IMR-90 (cell line): Measurements from ENCODE around the gene MCM3AP. TPM values are rescaled to one million over a fixed set of nuclear protein-coding genes. Genes with fewer than 3 reads are reported as not detected.

Experiments used
- ATAC-seq: fragments of 200-7000 bp; cut with Tn5 transposase; 2 replicates; pipeline ENCODE4 v1.9.1; 2020; ENCODE audit warnings: low read depth, mild to moderate bottlenecking, moderate library complexity
- BruUV-seq: library from RNA; stranded (reverse); fragments of 400-500 nt; replicated peaks from 2 replicates; lab custom pipeline; 2021; lab: Mats Ljungman, UMichigan
- CTCF ChIA-PET: fragments of 300-600 bp; formaldehyde crosslinking; extraction: SDS; loops from one replicate; lab custom pipeline; 2021; ENCODE audit warnings: antibody characterized with exemption; lab: Yijun Ruan, JAX
- POLR2A ChIA-PET: fragments of 300-600 bp; sonication (Branson Sonifier 250); formaldehyde crosslinking; loops from one replicate; lab custom pipeline; 2022; ENCODE audit warnings: antibody characterized with exemption; ENCODE audit not compliant: unreplicated experiment; lab: Charles Lee
- DNase-seq: peaks from one replicate; pipeline ENCODE4 v3.0.0; 2013
- H2AFZ ChIP-seq: replicated peaks from 2 replicates; pipeline ENCODE3; 2013; ENCODE audit warnings: low read length, mild to moderate bottlenecking; ENCODE audit not compliant: poor library complexity
- H2AK5ac ChIP-seq: 2 replicates; pipeline ENCODE4 v1.6.1; 2013; ENCODE audit warnings: low read depth, low read length, inconsistent platforms
- H2AK9ac ChIP-seq: replicated peaks from 2 replicates; pipeline ENCODE3; 2013; ENCODE audit warnings: mild to moderate bottlenecking, low read depth, low read length, moderate library complexity; ENCODE audit not compliant: poor library complexity
- H2BK120ac ChIP-seq: 2 replicates; pipeline ENCODE4 v1.6.1; 2013; ENCODE audit warnings: low read depth, low read length, inconsistent platforms
- H2BK15ac ChIP-seq: 3 replicates; pipeline ENCODE4 v1.6.1; 2013; ENCODE audit warnings: low read depth, low read length, inconsistent platforms
- H2BK20ac ChIP-seq: 2 replicates; pipeline ENCODE4 v1.6.1; 2013; ENCODE audit warnings: low read depth, mild to moderate bottlenecking, inconsistent platforms, low read length, moderate library complexity
- H2BK5ac ChIP-seq: 2 replicates; pipeline ENCODE4 v1.6.1; 2013; ENCODE audit warnings: mild to moderate bottlenecking, low read depth, low read length, inconsistent platforms; ENCODE audit not compliant: poor library complexity, severe bottlenecking
- H3K14ac ChIP-seq: replicated peaks from 2 replicates; pipeline ENCODE4 v1.6.1; 2013; ENCODE audit warnings: low read depth, low read length, inconsistent platforms
- H3K18ac ChIP-seq: 2 replicates; pipeline ENCODE4 v1.6.1; 2013; ENCODE audit warnings: low read depth, low read length, control low read depth
- H3K23ac ChIP-seq: 2 replicates; pipeline ENCODE4 v1.6.1; 2013; ENCODE audit warnings: low read depth, low read length, inconsistent platforms
- H3K27ac ChIP-seq: 2 replicates; pipeline ENCODE4 v1.5.1; 2013; ENCODE audit warnings: mild to moderate bottlenecking, control low read depth, low read length; ENCODE audit not compliant: insufficient read depth
- H3K27me3 ChIP-seq: 2 replicates; pipeline ENCODE4 v1.6.1; 2013; ENCODE audit warnings: low read length; ENCODE audit not compliant: control insufficient read depth, insufficient read depth
- H3K36me3 ChIP-seq: 2 replicates; pipeline ENCODE4 v1.6.1; 2013; ENCODE audit warnings: low read length, mixed read lengths; ENCODE audit not compliant: control insufficient read depth, insufficient read depth
- H3K4ac ChIP-seq: 2 replicates; pipeline ENCODE4 v1.6.1; 2013; ENCODE audit warnings: low read depth, low read length, inconsistent platforms
- H3K4me1 ChIP-seq: 2 replicates; pipeline ENCODE4 v1.6.1; 2013; ENCODE audit warnings: low read length, mixed read lengths; ENCODE audit not compliant: control insufficient read depth, insufficient read depth
- H3K4me2 ChIP-seq: 2 replicates; pipeline ENCODE4 v1.6.1; 2013; ENCODE audit warnings: low read depth, mild to moderate bottlenecking, control low read depth, low read length, moderate library complexity
- H3K4me3 ChIP-seq: 2 replicates; pipeline ENCODE4 v1.5.1; 2013; ENCODE audit warnings: low read depth, mild to moderate bottlenecking, control low read depth, low read length, moderate library complexity; ENCODE audit not compliant: insufficient read depth
- H3K56ac ChIP-seq: 2 replicates; pipeline ENCODE4 v1.6.1; 2013; ENCODE audit warnings: low read length, inconsistent platforms; ENCODE audit not compliant: insufficient read depth; ENCODE audit errors: extremely low read depth
- H3K79me1 ChIP-seq, 2 experiments: 2 replicates each; pipeline ENCODE4 v1.6.1; 2013; ENCODE audit warnings: low read length in 2 of 2, inconsistent platforms in 1 of 2, low read depth in 1 of 2
- H3K9ac ChIP-seq: 2 replicates; pipeline ENCODE4 v1.6.1; 2013; ENCODE audit warnings: low read depth, low read length, control low read depth
- H3K9me1 ChIP-seq: 2 replicates; pipeline ENCODE4 v1.6.1; 2013; ENCODE audit warnings: low read length, inconsistent platforms; ENCODE audit not compliant: insufficient read depth
- H3K9me3 ChIP-seq: 2 replicates; pipeline ENCODE4 v1.6.1; 2013; ENCODE audit warnings: low read length; ENCODE audit not compliant: control insufficient read depth, insufficient read depth
- H4K20me1 ChIP-seq: 2 replicates; pipeline ENCODE4 v1.6.1; 2013; ENCODE audit warnings: low read length, inconsistent platforms; ENCODE audit not compliant: insufficient read depth
- H4K5ac ChIP-seq: 2 replicates; pipeline ENCODE4 v1.6.1; 2013; ENCODE audit warnings: mild to moderate bottlenecking, low read depth, low read length, control low read depth
- H4K8ac ChIP-seq, 2 experiments: 2 replicates each; pipeline ENCODE4 v1.6.1; 2013; ENCODE audit warnings: low read depth in 2 of 2, low read length in 2 of 2, control low read depth in 1 of 2, inconsistent platforms in 1 of 2
- H4K91ac ChIP-seq: 2 replicates; pipeline ENCODE4 v1.6.1; 2013; ENCODE audit warnings: low read depth, low read length, inconsistent platforms; ENCODE audit not compliant: insufficient read depth
- BHLHE40 ChIP-seq: fragments of 150-350 bp; IDR thresholded peaks from 2 replicates; pipeline ENCODE4 v1.6.1; 2016; ENCODE audit warnings: mild to moderate bottlenecking, low read depth, low read length
- CEBPB ChIP-seq: IDR thresholded peaks from 2 replicates; pipeline ENCODE4 v1.6.1; 2012; ENCODE audit warnings: low read depth, low read length, improper control_type of control experiment
- CHD1 ChIP-seq: IDR thresholded peaks from 2 replicates; pipeline ENCODE4 v1.6.1; 2012; ENCODE audit warnings: low read depth, low read length, improper control_type of control experiment
- CTCF ChIP-seq: conservative IDR thresholded peaks from 2 replicates; pipeline ENCODE4 v1.5.1; 2012; ENCODE audit warnings: mild to moderate bottlenecking, low read depth, low read length, improper control_type of control experiment
- ELK1 ChIP-seq: fragments of 150-350 bp; IDR thresholded peaks from 2 replicates; pipeline ENCODE4 v1.6.1; 2016; ENCODE audit warnings: low read depth, mild to moderate bottlenecking, low read length, moderate library complexity, borderline replicate concordance
- FOS ChIP-seq: fragments of 150-350 bp; IDR thresholded peaks from 2 replicates; pipeline ENCODE4 v1.6.1; 2016; ENCODE audit warnings: low read depth, low read length
- MAFK ChIP-seq: IDR thresholded peaks from 2 replicates; pipeline ENCODE4 v1.6.1; 2012; ENCODE audit warnings: low read depth, low read length, improper control_type of control experiment
- MAZ ChIP-seq: IDR thresholded peaks from 2 replicates; pipeline ENCODE4 v1.6.1; 2012; ENCODE audit warnings: low read depth, mild to moderate bottlenecking, low read length, improper control_type of control experiment, moderate library complexity, borderline replicate concordance
- MXI1 ChIP-seq: IDR thresholded peaks from 2 replicates; pipeline ENCODE4 v1.6.1; 2012; ENCODE audit warnings: low read depth, mild to moderate bottlenecking, low read length, moderate library complexity, borderline replicate concordance
- NFE2L2 ChIP-seq: fragments of 150-350 bp; IDR thresholded peaks from 2 replicates; pipeline ENCODE4 v1.6.1; 2016; ENCODE audit warnings: low read depth, mild to moderate bottlenecking, low read length
- POLR2A ChIP-seq: IDR thresholded peaks from 2 replicates; pipeline ENCODE4 v1.6.1; 2012; ENCODE audit warnings: mild to moderate bottlenecking, low read depth, low read length
- RAD21 ChIP-seq: IDR thresholded peaks from 2 replicates; pipeline ENCODE4 v1.6.1; 2012; ENCODE audit warnings: low read length, improper control_type of control experiment
- RCOR1 ChIP-seq: IDR thresholded peaks from 2 replicates; pipeline ENCODE4 v1.6.1; 2012; ENCODE audit warnings: mild to moderate bottlenecking, low read length, improper control_type of control experiment; ENCODE audit not compliant: insufficient replicate concordance
- RFX5 ChIP-seq: IDR thresholded peaks from 2 replicates; pipeline ENCODE4 v1.8.0; 2012; ENCODE audit warnings: low read depth, mild to moderate bottlenecking, low read length, moderate library complexity
- SMC3 ChIP-seq: fragments of 150-350 bp; IDR thresholded peaks from 2 replicates; pipeline ENCODE4 v1.6.1; 2016; ENCODE audit warnings: low read depth, mild to moderate bottlenecking, antibody characterized with exemption, low read length, moderate library complexity
- WGBS, 2 experiments: methylation state at CpG; one replicate each; pipeline versions ENCODE4 v1.1.5 to v1.1.7; 2013; ENCODE audit warnings: missing lambda C conversion rate in 2 of 2; ENCODE audit not compliant: insufficient read length in 1 of 2; ENCODE audit errors: extremely low coverage in 2 of 2; 5-methylcytosine and 5-hydroxymethylcytosine counted together
- dilution Hi-C: fragments of 300-500 bp; cut with HindIII; formaldehyde crosslinking; loops from one replicate; pipeline ENCODE4 v1.14.3; 2018; ENCODE audit warnings: low sequenced_read_pairs; ENCODE audit not compliant: unreplicated experiment
- in situ Hi-C: fragments of 300-500 bp; cut with MboI; formaldehyde crosslinking; loops from 3 replicates; pipeline ENCODE4 v1.14.3; 2019; ENCODE audit warnings: low sequenced_read_pairs, inconsistent platforms, mixed read lengths
- intact Hi-C: fragments of 100-400 bp; cut with micrococcal nuclease; formaldehyde crosslinking; loops from 2 replicates; pipeline ENCODE4 v1.10.0; 2022
- polyA plus RNA-seq, 3 experiments: library from polyadenylated mRNA; depleted of rRNA; stranded (reverse); fragments of >200 nt; gene quantifications; 2 replicates each; pipeline ENCODE4 v1.2.3, GENCODE V29; 2012; ENCODE audit warnings: low replicate concordance in 1 of 3
- total RNA-seq: library from RNA; depleted of rRNA; stranded (reverse); fragments of >200 nt; gene quantifications from 2 replicates; pipeline ENCODE4 v1.2.3, GENCODE V29; 2012
- TF ChIP-seq, protein P1 (sequence below): fragments of 150-350 bp; IDR thresholded peaks from 2 replicates; pipeline ENCODE4 v1.6.1; 2017; ENCODE audit warnings: mild to moderate bottlenecking, antibody characterized with exemption, low read length, low read depth

Gene MCM3AP
- total and polyA plus RNA-seq, 2 of the 4 experiments (the other 2 are of a cell fraction) = 46.5 to 63.1 TPM

DNA sequence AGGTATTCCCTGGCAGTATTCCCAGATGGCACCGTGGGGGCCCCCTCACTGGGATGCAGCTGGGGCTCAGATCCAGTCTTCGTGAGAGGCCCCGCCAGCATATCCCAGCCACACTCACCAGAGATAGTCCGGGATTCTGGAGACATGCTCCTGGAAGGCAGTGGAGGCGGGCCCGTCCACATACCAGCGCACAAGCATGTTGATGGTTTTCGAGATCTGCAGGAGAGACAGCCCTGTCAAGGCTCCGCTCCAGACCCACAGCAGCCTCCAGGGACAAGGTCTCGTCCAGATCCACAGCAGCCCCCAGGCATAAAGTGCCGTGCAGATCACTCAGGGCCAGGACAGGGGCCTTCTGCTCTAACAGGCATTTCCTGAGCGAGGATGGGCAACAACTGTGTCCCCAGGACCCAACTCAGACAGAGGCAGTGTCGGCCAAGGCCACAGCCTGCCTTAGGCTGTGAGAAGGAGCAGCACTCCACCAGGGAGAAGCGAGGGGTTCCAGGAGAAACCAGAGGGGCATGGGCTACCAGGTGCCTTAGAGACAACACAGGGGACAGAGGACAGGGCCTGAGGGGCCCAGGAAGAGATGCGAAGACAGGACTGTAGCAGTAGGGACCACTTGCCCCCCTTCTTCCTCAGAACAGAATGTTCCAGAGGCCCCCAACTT lies 71.7 kb downstream of the MCM3AP start:
- peaks cover 37% of the 10 kb centered on the region for H3K36me3 ChIP-seq
- CTCF ChIA-PET = no interaction called here
- no peak overlapping the region for H3K4me3 ChIP-seq
- H2BK20ac ChIP-seq = no peak overlapping the region
- H3K56ac ChIP-seq = no peak overlapping the region
- no peak overlapping the region for H3K9ac ChIP-seq
- no peak overlapping the region for H2AK5ac ChIP-seq
- H2BK120ac ChIP-seq = no peak overlapping the region
- no peak overlapping the region for H2BK5ac ChIP-seq
- no peak overlapping the region for H4K5ac ChIP-seq
- TF ChIP-seq BHLHE40 (no peak), ELK1 (no peak), RAD21 (no peak), RFX5 (no peak), SMC3 (no peak), MAZ (no peak), MXI1 (no peak), CTCF (no peak), RCOR1 (no peak), POLR2A (no peak), FOS (no peak), CHD1 (no peak), NFE2L2 (no peak), MAFK (no peak), CEBPB (no peak)
- TF ChIP-seq, protein P1, sequence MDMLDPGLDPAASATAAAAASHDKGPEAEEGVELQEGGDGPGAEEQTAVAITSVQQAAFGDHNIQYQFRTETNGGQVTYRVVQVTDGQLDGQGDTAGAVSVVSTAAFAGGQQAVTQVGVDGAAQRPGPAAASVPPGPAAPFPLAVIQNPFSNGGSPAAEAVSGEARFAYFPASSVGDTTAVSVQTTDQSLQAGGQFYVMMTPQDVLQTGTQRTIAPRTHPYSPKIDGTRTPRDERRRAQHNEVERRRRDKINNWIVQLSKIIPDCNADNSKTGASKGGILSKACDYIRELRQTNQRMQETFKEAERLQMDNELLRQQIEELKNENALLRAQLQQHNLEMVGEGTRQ = no peak
- no peak overlapping the region for H4K8ac ChIP-seq
- no TSS peak for BruUV-seq
- in situ Hi-C loops = no loop called here
- H4K91ac ChIP-seq = no peak overlapping the region
- no peak overlapping the region for H2BK15ac ChIP-seq
- no peak; the same call in 1 of the 2 replicates for ATAC-seq
- H3K14ac ChIP-seq = no peak overlapping the region
- peaks cover 0 to 2% of the 10 kb centered on the region in 2 experiments; a peak in 1 of 4 replicates for H3K79me1 ChIP-seq
- H3K27me3 ChIP-seq = no peaks in the 10 kb centered on the region
- no peaks in the 10 kb centered on the region for H3K4me1 ChIP-seq
- no peak overlapping the region for H3K4me2 ChIP-seq
- dilution Hi-C loops = no loop called here
- no peak overlapping the region for H3K23ac ChIP-seq
- H4K20me1 ChIP-seq = peaks cover 12% of the 10 kb centered on the region
- H2AFZ ChIP-seq = no peak overlapping the region
- POLR2A ChIA-PET = no interaction called here
- H3K18ac ChIP-seq = no peak overlapping the region
- no peak overlapping the region for H3K4ac ChIP-seq
- no peak for DNase-seq
- intact Hi-C loops = no loop called here
- WGBS, 2 experiments = 93% methylated on average over 6 of the region's 15 CpGs; no CpG with 5 or more reads in 1 of the 2 experiments
- H3K9me3 ChIP-seq = no peaks in the 10 kb centered on the region
- no peak overlapping the region for H3K27ac ChIP-seq
- H3K9me1 ChIP-seq = 0 out of 2 replicates have a peak, but pooled peaks cover 4% of the 10 kb centered on the region
- peak overlapping the region; percentile 31 for H2AK9ac ChIP-seq
